Hippocampal formation (tissue), 2 donors: Measurements from ENCODE around the gene VDAC1.
"Not testable (repeated sequence)": the region's sequence is repeated elsewhere in the genome, so short reads cannot be mapped to it uniquely, and the experiment has no call there.

Source experiments
- DNase-seq, 2 donors: peaks; one replicate each; lab custom pipeline; 2025; lab: John Stamatoyannopoulos, UW

Gene VDAC1

DNA sequence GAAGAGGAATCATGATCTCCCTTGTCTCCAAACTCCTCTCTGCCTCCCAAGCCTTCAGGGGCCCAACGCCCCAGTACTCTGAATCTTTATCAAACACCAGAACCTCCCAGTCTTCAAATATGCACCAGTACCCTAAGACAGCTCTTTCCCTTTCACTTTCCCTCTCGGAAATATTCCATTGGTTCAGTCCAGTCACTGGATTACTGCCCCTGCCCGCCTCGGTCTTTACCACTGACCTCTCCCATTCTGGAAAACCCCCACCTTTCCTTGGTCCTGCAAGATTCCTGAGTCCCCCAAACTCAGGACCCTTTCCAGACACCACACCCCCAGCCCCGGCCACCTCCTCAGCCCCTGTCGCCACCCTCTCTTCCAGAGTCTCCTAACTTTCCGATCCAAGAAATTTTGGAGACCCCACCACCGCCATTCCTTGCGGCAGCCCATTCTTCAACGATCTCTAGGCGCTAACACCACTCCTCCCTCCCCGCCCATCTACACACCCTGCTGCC lies 37.0 kb downstream of the VDAC1 start:
- DNase-seq: no peak

DNA sequence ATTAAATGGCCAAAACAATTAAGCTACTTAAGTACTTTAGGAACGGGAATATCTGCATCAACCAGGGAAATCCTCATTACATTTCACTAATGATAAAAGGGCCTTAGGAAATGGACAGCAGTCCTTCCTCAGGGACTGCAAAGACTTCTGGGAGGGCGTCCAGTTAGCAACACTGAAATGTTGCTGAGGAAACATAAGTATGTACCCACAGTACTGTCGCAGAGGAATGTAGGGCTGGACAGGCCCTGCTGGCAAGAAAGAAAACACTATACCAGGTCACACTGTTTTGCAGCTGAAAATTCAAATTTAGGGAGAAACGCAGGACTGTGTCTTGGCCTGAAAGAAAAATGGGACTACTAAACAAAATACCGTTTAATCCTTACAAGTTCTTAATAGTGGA lies 37.7 kb downstream of the VDAC1 start:
- no peak for DNase-seq

DNA sequence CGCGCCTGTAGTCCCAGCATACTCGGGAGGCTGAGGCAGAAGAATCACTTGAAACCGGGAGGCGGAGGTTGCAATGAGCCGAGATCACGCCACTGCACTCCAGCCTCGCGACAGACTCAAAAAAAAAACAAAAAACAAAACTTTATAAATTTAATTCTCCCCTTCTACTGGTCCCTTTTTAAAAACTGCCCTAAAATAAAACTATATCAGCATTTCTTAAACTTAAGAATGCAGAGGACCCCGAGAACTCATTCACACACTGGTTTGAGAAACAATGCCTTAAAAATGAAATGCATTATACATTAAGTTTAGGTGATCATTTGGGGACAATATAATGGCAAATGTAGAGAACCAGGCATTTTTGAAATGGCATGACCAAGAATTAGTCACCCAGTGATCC lies 38.7 kb downstream of the VDAC1 start:
- no peak for DNase-seq

GRCh38 chr5:133963493-133964128 lies 41.2 kb downstream of the VDAC1 start:
- no peak for DNase-seq

- DNase-seq: no peak
Observed at GRCh38 chr5:133962801-133963476, 41.8 kb downstream of the VDAC1 start.

DNA sequence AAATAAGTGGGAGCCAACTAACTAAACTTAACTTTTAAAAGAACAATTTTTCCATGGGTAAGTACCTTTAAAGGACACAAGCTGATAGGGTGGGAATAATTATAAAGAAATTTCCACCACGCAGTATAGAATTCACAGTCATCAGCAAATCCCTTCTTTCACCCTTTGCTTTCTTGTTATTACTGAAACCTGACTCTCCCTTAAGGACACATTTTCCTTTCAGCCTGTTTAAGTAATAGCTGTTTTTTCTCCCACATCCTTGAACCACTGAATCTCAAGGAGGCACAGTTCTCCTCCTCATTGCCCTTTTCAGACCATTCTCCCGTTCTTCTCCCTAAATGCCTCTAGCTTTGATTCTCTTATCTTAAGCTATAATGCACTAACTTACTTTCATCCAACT lies 42.6 kb downstream of the VDAC1 start:
- no peak for DNase-seq

GRCh38 chr5:133959643-133960042 lies 45.1 kb downstream of the VDAC1 start:
- no peak for DNase-seq

- DNase-seq: no peak
Observed at GRCh38 chr5:133957591-133957990, 47.2 kb downstream of the VDAC1 start.

GRCh38 chr5:133957080-133957479 lies 47.7 kb downstream of the VDAC1 start:
- DNase-seq: no peak

GRCh38 chr5:133956196-133956595 lies 48.6 kb downstream of the VDAC1 start:
- DNase-seq: not testable (repeated sequence)

- DNase-seq: no peak
Observed at GRCh38 chr5:133953568-133954145, 51.1 kb downstream of the VDAC1 start.

DNA sequence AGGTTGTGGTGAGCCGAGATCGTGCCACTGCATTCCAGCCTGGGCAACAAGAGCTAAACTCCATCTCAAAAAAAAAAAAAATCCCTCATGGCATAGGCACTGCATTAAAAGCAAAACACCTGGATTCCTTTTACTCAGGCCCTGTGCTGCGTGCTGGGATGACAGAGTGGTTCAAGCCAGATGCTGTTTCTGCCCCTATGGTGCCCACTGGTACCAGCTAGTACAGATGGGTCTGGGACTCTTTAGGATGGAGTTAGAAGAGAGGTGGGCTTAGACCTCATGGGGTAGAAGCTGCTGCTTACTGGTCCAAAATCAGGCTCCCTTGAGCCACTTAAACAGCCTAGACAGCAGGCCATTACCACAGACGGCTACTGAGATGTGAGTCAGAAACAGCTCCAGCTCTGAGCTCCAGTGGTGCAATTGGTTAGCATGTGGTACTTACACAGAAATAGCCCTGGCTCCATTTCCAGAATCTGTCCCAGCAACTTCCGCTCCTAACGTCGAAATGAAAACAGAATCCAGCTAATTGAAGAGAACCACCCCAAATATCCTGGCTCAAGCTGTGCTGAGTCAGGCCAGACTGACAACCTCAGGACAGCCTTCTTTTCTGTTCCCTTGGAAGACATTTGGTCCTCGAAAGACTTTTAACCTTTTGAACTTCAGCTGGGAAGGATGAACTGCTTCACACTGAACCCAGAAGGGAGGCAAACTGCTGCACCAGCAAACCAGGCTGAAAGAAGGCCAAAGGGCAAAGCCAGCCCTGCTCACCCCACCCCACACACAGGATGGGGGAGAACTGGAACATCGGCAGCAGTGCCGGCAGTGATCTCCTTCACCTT lies 51.8 kb downstream of the VDAC1 start:
- no peak for DNase-seq

DNA sequence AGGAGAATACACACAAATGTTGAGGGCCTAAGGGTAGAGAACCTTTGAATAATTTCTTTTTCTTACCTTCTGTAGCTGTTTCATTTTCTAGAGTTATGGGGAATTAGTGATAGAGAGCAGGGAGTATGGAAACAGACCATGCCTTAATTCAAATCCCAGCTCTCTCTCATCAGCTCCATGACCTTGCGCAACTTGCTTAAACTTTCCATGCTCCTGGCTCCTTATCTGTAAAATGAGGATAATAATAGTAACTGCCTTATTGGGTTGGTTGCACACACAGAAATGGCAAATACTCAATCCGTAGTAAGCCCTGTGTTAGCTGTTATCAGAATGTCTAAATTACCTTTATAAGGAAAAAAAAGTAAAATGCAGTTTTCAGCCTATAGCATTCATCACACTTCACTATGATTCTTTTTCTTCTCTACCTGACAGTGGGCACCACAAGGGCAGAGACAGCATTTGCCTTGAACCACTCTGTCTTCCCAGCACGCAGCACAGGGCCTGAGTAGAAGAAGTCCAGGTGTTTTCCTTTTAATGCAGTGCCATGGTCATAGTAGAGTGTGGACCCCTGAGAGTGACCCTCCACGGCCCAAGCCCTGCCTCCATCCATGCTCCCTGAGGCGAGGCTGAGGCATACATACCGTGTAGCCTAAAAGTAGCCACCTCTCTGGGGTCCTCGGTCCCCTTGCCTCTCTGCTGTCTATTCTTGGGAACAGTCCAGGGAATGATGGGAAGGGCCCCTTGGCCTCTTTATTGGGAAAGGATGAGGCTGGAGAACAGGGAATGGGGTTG lies 53.8 kb downstream of the VDAC1 start:
- DNase-seq: no peak

GRCh38 chr5:133948721-133949120 lies 56.1 kb downstream of the VDAC1 start:
- DNase-seq: no peak

DNA sequence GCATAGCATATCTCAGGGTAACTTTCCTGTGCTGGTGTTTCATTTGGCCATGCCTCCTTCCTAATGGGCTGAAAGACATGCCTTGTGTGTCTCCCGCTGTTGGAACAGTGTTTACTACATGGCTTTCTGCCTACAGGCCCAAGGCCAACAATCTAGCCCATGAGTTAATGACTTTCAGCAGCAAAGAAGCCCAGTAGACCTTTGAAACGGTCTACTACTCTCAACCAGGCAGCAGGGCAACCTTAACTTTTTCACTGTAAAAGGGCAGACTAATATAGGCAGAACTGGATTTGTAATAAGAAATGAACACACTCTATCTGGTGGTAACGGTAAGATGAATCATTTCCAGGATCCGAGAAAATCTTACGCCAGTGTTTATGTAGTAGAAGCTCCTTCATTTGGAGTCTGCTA lies 57.3 kb downstream of the VDAC1 start:
- DNase-seq: no peak

DNA sequence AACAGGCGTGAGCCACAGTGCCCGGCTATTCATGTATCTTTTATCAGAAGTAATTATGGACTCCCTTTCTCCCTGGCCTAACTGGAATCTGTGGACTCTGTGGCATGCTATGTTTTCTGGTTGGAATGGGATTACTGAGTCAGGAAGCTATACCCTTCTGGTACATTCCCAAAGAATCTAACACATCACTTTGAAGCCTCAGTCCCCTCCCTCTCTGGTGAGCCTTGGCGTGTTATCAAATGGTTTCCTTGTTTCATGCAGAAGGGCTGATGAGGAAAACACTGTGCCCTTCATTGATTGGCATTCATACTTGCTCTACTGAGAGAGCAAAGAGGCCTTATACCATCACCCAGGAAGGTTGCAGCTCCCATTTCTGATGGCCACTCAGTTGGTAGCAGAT lies 59.2 kb downstream of the VDAC1 start:
- DNase-seq: no peak

GRCh38 chr5:133944263-133945185 lies 60.3 kb downstream of the VDAC1 start:
- no peak for DNase-seq

DNA sequence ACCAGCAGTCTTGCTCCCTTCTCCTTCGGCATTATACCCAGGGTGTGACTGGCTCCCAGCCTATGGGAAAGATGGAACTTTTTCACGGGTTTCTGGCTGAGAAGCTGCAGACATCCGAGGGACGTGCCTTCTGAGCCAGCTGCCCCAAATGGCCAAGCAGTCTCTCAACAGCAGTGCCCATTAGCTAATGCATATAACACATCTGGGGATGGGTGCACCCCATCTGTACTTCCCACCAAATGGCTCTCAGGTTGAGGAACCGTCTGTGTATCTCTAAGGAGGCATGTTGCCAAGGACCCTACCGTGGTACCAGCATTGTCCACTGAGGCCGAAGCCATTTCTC lies 61.3 kb downstream of the VDAC1 start:
- DNase-seq: no peak

- no peak for DNase-seq
Observed at GRCh38 chr5:133942614-133943474, 61.9 kb downstream of the VDAC1 start.
